Effector CD8-positive, alpha-beta T cell (primary cell): ENCODE results near the gene OMP.

Experiments
- DNase-seq: peaks from one replicate; lab custom pipeline; 2025; lab: John Stamatoyannopoulos, UW

Gene OMP

GRCh38 chr11:77122576-77123212 lies 20.1 kb downstream of the OMP start:
- DNase-seq: no peak

GRCh38 chr11:77123591-77123990 lies 21.0 kb downstream of the OMP start:
- no peak for DNase-seq

- no peak for DNase-seq
Measured at GRCh38 chr11:77124041-77124440, 21.4 kb downstream of the OMP start.

GRCh38 chr11:77124488-77124887 lies 21.8 kb downstream of the OMP start:
- DNase-seq: no peak

- no peak for DNase-seq
Measured at GRCh38 chr11:77125191-77125590, 22.6 kb downstream of the OMP start.

GRCh38 chr11:77125695-77126094 lies 23.1 kb downstream of the OMP start:
- DNase-seq: no peak

- no peak for DNase-seq
Measured at GRCh38 chr11:77126156-77126775, 23.6 kb downstream of the OMP start.

GRCh38 chr11:77126861-77127234 lies 24.2 kb downstream of the OMP start:
- DNase-seq: no peak

GRCh38 chr11:77127235-77127911 lies 24.7 kb downstream of the OMP start:
- peak; percentile 49 for DNase-seq

GRCh38 chr11:77127920-77128691 lies 25.5 kb downstream of the OMP start, which contains the start of gene MYO7A:
TSS of gene MYO7A (plus strand) at chr11:77128246. CDS start at chr11:77130635, 2,389 bp downstream.
- no peak for DNase-seq

GRCh38 chr11:77129069-77129841 lies 26.6 kb downstream of the OMP start:
- DNase-seq: no peak

GRCh38 chr11:77129842-77130756 lies 27.5 kb downstream of the OMP start:
- DNase-seq: no peak

- DNase-seq: no peak
Measured at GRCh38 chr11:77130763-77131513, 28.3 kb downstream of the OMP start.

- no peak for DNase-seq
Measured at GRCh38 chr11:77131560-77131959, 28.9 kb downstream of the OMP start.

- DNase-seq: no peak
Measured at GRCh38 chr11:77135069-77135468, 32.4 kb downstream of the OMP start.

- no peak for DNase-seq
Measured at GRCh38 chr11:77136074-77136473, 33.4 kb downstream of the OMP start.

- DNase-seq: no peak
Measured at GRCh38 chr11:77136784-77137420, 34.3 kb downstream of the OMP start.

- DNase-seq: no peak
Measured at GRCh38 chr11:77137421-77137820, 34.8 kb downstream of the OMP start.

GRCh38 chr11:77138106-77138649 lies 35.5 kb downstream of the OMP start:
- DNase-seq: no peak
